Melanocyte of skin (primary cell): ENCODE results near the gene PCDH7. TPM values are rescaled to one million over a fixed set of nuclear protein-coding genes. Genes with fewer than 3 reads are reported as not detected.

ENCODE experiments used
- total RNA-seq, 2 donors: library from RNA; depleted of rRNA; stranded (reverse); fragments of >200 nt; gene quantifications; 2 replicates each; pipeline ENCODE4 v1.2.3, GENCODE V29; 2012

PCDH7 gene
- 10 to 100 TPM; 10.3 to 16.3 TPM for total RNA-seq

DNA sequence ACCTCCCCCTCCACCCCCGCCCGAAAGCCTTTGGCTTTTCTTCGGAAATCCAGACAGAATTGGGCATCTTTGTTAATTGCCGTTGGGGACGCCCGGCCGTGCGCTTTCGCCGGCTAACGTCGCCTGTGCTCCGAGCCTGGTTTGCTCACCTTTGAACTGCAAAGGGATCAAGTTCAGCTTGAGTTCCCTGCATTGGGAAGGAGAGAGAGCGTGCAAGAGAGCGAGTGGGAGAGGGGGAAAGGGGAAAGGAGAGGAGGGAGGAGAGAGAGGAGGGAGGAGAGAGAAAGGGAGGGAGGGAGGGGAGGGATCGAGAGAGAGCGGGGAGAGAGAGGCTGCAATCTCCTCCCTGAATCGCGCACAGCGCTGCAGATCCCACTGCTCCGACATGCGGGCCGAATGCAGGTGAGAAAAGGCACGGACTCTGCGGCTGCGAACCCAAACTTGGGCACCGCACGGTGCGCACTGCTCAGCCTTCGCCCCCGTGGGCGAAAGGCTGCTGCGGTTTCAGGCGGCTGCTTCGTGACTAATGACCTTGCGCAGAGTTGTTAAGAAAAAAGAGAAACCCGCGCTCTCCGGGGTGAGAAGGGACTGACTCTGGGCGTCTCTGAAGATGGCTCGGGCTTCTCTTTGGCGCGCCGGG is at the start of gene PCDH7:
TSS of gene PCDH7 (plus strand) at position 349 of the 640 bp plus-strand sequence. CDS start 1,054 bp downstream, outside the sequence.

